Stomach smooth muscle (tissue), 2 donors: Measurements from ENCODE around the gene TAB2.

Experiments used
- H3K27ac ChIP-seq: one replicate; pipeline ENCODE4 v1.7.0; 2013; ENCODE audit warnings: mild to moderate bottlenecking, low read length, inconsistent platforms
- H3K27me3 ChIP-seq, 2 donors: one replicate each; pipeline ENCODE4 v1.7.0; 2013; ENCODE audit warnings: low read length in 2 of 2; ENCODE audit not compliant: insufficient read depth in 2 of 2, control insufficient read depth in 1 of 2
- H3K36me3 ChIP-seq, 2 donors: one replicate each; pipeline ENCODE4 v1.7.0; 2013; ENCODE audit warnings: low read length in 2 of 2; ENCODE audit not compliant: control insufficient read depth in 2 of 2, insufficient read depth in 2 of 2
- H3K4me1 ChIP-seq: one replicate; pipeline ENCODE4 v1.7.0; 2013; ENCODE audit warnings: low read length; ENCODE audit not compliant: control insufficient read depth, insufficient read depth
- H3K4me3 ChIP-seq, 2 donors: one replicate each; pipeline ENCODE4 v1.7.0; 2013; ENCODE audit warnings: low read length in 2 of 2
- H3K9ac ChIP-seq, 2 donors: one replicate each; pipeline ENCODE4 v1.7.0; 2013; ENCODE audit warnings: low read length in 2 of 2, mild to moderate bottlenecking in 1 of 2
- H3K9me3 ChIP-seq, 2 donors: one replicate each; pipeline ENCODE4 v1.7.0; 2013; ENCODE audit warnings: low read length in 2 of 2; ENCODE audit not compliant: control insufficient read depth in 2 of 2
- donor health status: healthy.
- donor health status: Pancreatic carcinoma.

TAB2 gene

GRCh38 chr6:149285626-149286025, 31.9 kb upstream of the TAB2 start:
- Histone ChIP-seq H3K4me1 (no peaks in the 10 kb centered on the region), H3K27me3 (no peaks in the 10 kb centered on the region), H3K4me3 (no peak overlapping the region), H3K9me3 (no peaks in the 10 kb centered on the region), H3K36me3 (no peaks in the 10 kb centered on the region), H3K27ac (no peak overlapping the region), H3K9ac (no peak overlapping the region)

GRCh38 chr6:149286905-149287304, 30.6 kb upstream of the TAB2 start:
- Histone ChIP-seq H3K4me3 (no peak overlapping the region), H3K9ac (no peak overlapping the region), H3K27ac (no peak overlapping the region), H3K36me3 (no peaks in the 10 kb centered on the region), H3K9me3 (no peaks in the 10 kb centered on the region), H3K4me1 (no peaks in the 10 kb centered on the region), H3K27me3 (no peaks in the 10 kb centered on the region)

DNA sequence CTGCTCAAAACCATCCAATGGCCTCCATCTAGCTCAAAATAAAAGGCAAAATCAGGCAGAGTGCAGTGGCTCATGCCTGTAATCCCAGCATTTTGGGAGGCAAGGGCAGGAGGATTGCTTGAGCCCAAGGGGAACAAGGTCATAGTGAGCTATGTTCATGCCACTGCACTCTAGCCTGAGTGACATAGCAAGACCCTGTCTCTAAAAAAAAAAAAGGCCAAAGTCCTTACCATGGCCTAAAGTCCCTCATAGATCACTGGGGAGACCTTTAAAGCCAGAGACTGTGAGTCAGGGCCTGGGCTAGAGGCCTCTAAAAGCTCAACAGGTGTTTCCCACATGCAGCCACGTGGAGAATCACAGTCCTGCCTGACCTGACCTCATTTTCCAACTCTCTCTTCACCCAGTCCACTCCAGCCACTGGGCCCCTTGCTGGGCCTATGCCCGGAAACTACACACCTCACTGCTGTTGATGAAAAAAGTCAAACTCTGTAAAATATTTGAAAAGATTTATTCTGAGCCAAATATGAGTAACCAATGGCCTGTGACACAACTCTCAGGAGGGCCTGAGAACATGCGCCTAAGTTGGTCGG, 28.2 kb upstream of the TAB2 start:
- no peak overlapping the region for H3K27ac ChIP-seq
- no peaks in the 10 kb centered on the region for H3K9me3 ChIP-seq
- H3K36me3 ChIP-seq = no peaks in the 10 kb centered on the region
- H3K4me3 ChIP-seq = no peak overlapping the region
- no peak overlapping the region for H3K9ac ChIP-seq
- no peaks in the 10 kb centered on the region for H3K4me1 ChIP-seq
- H3K27me3 ChIP-seq = no peaks in the 10 kb centered on the region

- Histone ChIP-seq H3K36me3 (no peaks in the 10 kb centered on the region), H3K9ac (no peak overlapping the region), H3K9me3 (no peaks in the 10 kb centered on the region), H3K4me1 (no peaks in the 10 kb centered on the region), H3K27me3 (no peaks in the 10 kb centered on the region), H3K27ac (no peak overlapping the region), H3K4me3 (no peak overlapping the region)
Observed at GRCh38 chr6:149289966-149290365, 27.5 kb upstream of the TAB2 start.

GRCh38 chr6:149293244-149293643, 24.3 kb upstream of the TAB2 start:
- no peak overlapping the region for H3K9ac ChIP-seq
- no peaks in the 10 kb centered on the region for H3K27me3 ChIP-seq
- no peaks in the 10 kb centered on the region for H3K36me3 ChIP-seq
- H3K27ac ChIP-seq = no peak overlapping the region
- no peak overlapping the region for H3K4me3 ChIP-seq
- no peaks in the 10 kb centered on the region for H3K9me3 ChIP-seq
- no peaks in the 10 kb centered on the region for H3K4me1 ChIP-seq

DNA sequence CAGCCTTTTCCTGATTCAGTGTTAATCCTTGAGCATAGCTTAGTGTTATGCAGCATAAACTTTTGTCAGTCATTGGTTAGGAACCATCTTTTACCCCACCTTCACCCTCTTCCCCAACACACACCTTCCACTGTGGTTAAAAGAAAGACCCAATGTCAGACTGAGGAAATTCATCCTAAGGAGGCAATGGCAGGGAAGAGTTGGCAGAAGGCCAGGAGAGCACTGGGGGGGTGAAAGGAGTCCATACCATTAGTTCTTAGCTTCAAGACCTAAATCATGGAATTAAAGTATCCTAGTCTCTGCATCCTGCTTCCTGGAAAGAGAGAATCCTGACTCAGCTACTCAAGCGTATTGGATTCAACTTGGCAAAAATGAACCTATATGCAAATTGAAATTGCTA, 16.9 kb upstream of the TAB2 start:
- no peaks in the 10 kb centered on the region for H3K27me3 ChIP-seq
- no peaks in the 10 kb centered on the region for H3K9me3 ChIP-seq
- H3K4me3 ChIP-seq = no peak overlapping the region
- no peaks in the 10 kb centered on the region for H3K36me3 ChIP-seq
- H3K27ac ChIP-seq = no peak overlapping the region
- H3K9ac ChIP-seq = no peak overlapping the region
- H3K4me1 ChIP-seq = no peaks in the 10 kb centered on the region

GRCh38 chr6:149302723-149303122, 14.8 kb upstream of the TAB2 start:
- no peak overlapping the region for H3K9ac ChIP-seq

GRCh38 chr6:149303468-149303867, 14.0 kb upstream of the TAB2 start:
- Histone ChIP-seq H3K4me3 (no peak overlapping the region), H3K27me3 (no peaks in the 10 kb centered on the region), H3K36me3 (no peaks in the 10 kb centered on the region), H3K27ac (no peak overlapping the region), H3K9ac (no peak overlapping the region), H3K4me1 (no peaks in the 10 kb centered on the region), H3K9me3 (no peaks in the 10 kb centered on the region)

More at GRCh38 chr6:149302723-149303122, 14.8 kb upstream of the TAB2 start:
- Histone ChIP-seq H3K27me3 (no peaks in the 10 kb centered on the region), H3K9me3 (no peaks in the 10 kb centered on the region), H3K4me1 (no peaks in the 10 kb centered on the region), H3K36me3 (no peaks in the 10 kb centered on the region), H3K27ac (no peak overlapping the region), H3K4me3 (no peak overlapping the region)

- H3K9ac ChIP-seq = no peak overlapping the region
- no peaks in the 10 kb centered on the region for H3K9me3 ChIP-seq
- H3K27ac ChIP-seq = no peak overlapping the region
- H3K4me3 ChIP-seq = no peak overlapping the region
- no peaks in the 10 kb centered on the region for H3K27me3 ChIP-seq
- H3K36me3 ChIP-seq = no peaks in the 10 kb centered on the region
- no peaks in the 10 kb centered on the region for H3K4me1 ChIP-seq
Observed at GRCh38 chr6:149305372-149305771, 12.1 kb upstream of the TAB2 start.

DNA sequence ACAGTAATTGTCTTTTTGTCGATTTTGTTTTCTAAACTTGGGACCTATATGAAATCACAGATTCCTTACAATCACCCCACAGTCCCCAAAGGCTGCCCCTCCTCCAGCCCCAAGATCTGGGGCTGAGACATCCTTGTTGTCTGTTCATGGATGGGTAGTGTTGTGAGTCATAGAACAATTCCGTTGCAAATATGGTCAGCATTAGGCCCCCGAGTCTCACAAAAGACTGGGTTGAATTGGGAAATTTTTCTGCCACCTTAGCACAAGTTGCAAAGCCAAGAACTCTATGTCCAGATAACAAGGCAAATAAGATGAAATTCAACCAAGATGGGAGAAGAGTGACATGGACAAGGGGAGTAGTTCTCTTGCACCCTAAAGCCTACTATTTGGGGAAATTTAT, 10.5 kb upstream of the TAB2 start:
- H3K9me3 ChIP-seq = no peaks in the 10 kb centered on the region
- H3K27me3 ChIP-seq = no peaks in the 10 kb centered on the region
- H3K27ac ChIP-seq = no peak overlapping the region
- H3K9ac ChIP-seq = no peak overlapping the region
- H3K36me3 ChIP-seq = no peaks in the 10 kb centered on the region
- no peak overlapping the region for H3K4me3 ChIP-seq
- no peaks in the 10 kb centered on the region for H3K4me1 ChIP-seq

DNA sequence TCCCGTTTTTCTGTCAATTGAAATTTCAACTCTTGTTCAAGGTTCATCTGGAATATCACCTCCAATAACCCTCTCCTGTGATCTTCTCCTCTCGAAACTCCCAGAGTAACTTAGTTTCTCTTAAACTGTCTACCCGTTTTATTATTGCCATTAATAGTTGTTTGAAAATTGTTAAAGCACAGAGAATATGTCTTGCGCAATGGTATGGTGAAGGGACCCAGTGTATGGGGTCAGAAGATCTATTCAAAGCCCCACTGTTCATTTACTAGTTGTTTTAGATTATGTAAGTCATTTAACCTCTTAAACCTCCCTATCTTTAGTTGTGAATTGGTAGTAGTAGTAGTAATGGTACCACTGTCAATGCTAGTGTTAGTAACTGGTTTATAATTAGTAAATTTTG, 6.2 kb upstream of the TAB2 start:
- H3K36me3 ChIP-seq = no peaks in the 10 kb centered on the region
- H3K27ac ChIP-seq = no peak overlapping the region
- H3K9me3 ChIP-seq = no peaks in the 10 kb centered on the region
- H3K4me1 ChIP-seq = no peaks in the 10 kb centered on the region
- no peak overlapping the region for H3K9ac ChIP-seq
- H3K4me3 ChIP-seq = no peak overlapping the region
- no peaks in the 10 kb centered on the region for H3K27me3 ChIP-seq
